GM19438 (cell line): ENCODE measurements around the gene ZNF580.

Source experiments
- ATAC-seq: cut with Tn5 transposase; IDR thresholded peaks from one replicate; pipeline ENCODE4 v1.9.1; 2021; ENCODE audit warnings: low read depth; ENCODE audit not compliant: unreplicated experiment

ZNF580 gene

DNA sequence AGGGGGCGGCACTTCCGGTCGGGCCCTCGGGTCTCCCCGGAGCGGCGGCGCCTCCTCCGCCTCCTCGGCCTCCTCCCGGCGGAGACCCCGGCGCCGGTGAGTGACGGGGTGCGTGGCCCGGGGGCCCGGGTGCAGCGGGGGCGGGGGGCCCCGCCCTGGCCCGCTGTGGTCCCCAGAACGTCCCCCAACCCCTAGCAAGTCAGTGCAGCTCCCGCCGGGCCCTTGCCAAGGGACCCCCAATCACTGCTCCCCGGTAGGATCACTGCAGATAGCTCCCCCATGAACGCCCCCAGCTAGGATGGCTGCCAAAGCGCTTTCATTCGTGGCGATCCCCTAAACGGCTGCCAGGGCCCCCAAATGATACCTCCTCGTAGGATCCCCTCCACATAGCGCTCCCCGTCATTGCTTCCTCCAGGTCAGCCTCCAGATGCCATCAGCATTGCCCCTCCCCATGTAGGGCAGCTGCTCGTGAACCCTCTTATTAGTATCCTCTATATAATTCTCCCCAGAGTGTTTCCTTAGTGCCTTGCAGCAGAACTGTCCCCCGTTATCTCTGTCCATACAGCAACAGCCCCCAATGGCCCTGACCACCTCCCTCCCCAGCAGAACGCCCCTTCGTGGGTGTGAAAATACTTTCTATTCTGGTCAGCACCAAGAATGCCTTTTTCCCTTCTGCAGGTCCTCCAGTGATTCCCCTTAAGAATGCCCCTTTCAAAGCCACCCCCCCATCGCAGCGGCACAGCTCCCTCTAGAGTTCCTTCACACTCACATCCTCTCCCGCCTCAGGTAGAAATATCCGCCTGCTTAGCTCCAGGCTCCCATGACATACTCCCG is 34.9 kb upstream of the ZNF580 start, which contains the start of gene ZNF865:
Gene ZNF865 (plus strand): TSS at position 11 of the 834 bp plus-strand sequence. CDS start 7,972 bp downstream, outside the sequence.
- no peak for ATAC-seq

DNA sequence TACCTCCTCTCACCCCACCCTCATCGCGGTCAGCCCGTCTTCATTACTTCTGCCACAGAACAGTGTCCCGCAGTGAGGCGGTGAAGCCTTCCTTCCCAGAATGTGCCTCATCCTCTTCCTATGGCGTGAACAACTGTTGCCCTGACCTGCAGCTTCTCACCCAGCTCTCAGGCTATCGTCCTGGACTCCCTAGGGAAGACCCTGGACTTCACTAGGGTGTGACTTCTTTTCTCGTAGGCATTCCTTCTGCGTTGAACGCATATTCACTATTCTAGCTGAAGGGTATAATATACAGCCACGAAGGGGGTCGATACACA is 34.4 kb upstream of the ZNF580 start:
- ATAC-seq, result no peak

DNA sequence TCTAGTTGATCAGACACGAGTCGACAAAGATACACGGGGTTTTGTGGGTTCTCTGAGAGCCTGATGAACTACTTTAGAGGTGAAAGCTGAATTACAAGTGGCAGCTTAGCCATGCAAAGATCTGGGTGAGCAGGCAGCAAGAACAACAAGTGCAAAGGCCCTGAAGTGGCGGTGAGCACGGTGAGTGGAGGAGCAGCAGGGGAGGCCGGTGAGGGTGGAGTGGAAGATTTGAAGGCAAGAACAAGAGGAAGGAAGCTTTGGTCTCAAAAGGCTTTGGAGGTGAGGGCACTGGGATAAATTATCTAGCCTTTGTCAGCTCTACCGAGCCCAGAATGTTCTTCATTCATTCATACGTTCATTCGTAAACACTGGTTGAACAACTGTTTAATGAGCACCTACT is 34.0 kb upstream of the ZNF580 start:
- no peak for ATAC-seq

DNA sequence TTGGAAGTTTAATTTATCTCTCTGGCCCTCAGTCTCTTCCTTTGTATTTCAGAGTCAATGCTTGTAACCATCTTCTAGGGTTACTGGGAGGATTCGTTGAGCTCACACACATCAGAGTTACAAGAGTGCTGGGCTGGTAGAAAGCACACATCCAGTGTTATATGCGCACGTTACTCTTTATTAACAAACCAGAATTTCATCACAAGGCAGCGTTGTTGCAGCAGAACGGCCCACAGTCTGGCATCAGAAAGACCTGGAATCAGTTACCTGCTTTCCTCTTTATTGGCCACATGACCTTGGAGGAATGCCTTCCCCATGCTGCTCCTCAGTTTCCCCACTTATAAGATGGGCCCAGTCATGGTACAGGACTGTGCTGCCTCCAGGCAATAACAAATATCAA is 31.5 kb upstream of the ZNF580 start:
- ATAC-seq, result no peak

DNA sequence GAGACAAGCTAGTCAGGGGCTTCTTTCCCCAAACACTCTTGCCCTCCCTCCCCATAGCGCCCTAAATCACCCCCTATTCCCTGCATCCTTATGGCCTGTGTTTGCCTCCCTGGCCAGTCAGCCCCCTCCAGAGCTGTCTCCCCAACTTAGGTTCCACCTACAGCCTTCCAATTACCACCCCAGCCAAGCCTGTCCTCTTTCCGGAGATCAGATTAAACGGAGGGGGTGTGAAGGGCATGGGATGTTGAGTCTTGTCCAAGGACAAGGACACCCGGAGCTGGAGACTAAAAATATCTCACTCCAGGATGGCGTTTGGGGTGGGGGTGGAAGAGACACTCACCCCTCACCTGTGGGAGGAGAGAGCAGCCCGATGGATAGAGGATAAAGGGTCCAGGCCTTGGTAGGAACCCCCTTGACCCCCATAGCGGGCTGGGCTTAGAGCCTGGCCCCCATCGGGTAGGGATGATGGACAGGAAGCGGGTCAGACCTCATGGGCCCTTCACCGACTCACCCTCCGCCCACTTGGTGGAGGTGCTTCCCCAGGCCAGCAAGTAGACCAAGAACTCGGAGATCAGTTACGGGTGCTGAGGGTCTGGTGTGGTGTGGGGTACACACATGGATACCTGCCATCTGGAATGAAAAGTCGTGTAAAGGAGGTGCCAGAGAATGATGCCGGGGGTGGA is 29.4 kb upstream of the ZNF580 start:
- no peak for ATAC-seq

DNA sequence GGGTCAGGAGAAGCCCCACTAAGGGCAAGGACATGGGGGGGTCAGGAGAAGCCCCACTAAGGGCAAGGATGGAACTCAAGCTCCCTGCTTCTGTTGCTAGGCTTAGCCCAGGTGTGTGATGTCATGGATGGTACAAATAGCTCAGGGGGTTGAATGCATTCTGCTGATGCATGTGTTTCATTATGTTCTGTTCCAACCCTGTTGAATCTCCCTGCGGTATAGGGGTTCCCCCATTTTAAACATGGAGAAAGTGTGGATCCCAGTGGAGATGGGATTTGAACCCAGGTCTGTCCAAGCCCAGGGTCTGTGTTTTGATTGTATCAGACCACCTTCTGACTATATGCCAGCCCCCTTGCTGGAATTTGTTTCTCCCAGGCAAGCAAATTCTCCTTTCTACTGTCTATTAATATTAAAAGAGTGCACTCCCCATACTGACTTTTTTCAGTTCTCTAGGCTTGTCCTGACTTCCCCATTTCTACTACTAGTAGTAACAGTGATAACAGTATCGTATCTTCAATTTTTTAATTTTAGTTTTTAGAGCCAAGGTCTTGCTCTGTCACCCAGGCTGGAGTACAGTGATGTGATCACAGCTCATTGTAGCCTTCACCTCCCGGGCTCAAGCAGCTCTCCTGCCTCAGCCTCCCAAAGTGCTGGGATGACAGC is 28.7 kb upstream of the ZNF580 start:
- no peak for ATAC-seq

DNA sequence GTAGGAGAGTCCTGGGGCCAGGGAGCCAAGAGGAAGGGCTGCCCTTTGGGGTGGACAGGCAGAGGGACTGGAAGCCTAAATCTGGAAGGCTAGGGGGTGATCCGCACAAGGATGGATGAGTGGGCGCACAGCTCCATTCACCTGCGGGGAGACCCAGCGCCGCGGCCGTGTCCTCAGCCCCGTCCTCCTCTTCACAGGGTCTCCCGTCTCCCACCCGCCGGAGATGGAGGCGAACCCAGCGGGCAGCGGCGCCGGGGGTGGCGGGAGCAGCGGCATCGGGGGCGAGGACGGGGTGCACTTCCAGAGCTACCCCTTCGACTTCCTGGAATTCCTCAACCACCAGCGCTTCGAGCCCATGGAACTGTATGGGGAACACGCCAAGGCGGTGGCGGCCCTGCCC is 27.4 kb upstream of the ZNF580 start:
- ATAC-seq, result no peak

DNA sequence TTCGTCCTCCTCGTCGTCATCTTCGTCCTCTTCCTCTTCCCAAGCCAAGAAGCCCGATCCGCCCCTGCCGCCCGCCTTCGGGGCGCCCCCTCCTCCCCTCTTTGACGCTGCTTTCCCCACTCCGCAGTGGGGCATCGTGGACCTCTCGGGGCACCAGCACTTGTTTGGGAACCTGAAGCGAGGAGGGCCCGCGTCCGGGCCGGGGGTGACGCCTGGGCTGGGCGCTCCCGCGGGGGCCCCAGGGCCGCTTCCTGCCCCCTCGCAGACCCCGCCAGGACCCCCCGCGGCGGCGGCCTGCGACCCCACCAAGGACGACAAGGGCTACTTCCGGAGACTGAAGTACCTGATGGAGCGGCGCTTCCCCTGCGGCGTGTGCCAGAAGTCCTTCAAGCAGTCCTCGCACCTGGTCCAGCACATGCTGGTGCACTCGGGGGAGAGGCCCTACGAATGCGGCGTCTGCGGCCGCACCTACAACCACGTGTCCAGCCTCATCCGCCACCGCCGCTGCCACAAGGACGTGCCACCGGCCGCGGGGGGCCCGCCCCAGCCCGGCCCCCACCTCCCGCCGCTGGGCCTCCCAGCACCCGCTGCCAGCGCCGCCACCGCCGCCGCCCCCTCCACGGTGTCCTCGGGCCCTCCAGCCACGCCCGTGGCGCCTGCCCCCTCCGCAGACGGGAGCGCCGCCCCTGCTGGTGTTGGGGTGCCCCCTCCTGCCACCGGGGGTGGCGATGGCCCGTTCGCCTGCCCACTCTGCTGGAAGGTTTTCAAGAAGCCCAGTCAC is 26.7 kb upstream of the ZNF580 start:
- no peak for ATAC-seq

DNA sequence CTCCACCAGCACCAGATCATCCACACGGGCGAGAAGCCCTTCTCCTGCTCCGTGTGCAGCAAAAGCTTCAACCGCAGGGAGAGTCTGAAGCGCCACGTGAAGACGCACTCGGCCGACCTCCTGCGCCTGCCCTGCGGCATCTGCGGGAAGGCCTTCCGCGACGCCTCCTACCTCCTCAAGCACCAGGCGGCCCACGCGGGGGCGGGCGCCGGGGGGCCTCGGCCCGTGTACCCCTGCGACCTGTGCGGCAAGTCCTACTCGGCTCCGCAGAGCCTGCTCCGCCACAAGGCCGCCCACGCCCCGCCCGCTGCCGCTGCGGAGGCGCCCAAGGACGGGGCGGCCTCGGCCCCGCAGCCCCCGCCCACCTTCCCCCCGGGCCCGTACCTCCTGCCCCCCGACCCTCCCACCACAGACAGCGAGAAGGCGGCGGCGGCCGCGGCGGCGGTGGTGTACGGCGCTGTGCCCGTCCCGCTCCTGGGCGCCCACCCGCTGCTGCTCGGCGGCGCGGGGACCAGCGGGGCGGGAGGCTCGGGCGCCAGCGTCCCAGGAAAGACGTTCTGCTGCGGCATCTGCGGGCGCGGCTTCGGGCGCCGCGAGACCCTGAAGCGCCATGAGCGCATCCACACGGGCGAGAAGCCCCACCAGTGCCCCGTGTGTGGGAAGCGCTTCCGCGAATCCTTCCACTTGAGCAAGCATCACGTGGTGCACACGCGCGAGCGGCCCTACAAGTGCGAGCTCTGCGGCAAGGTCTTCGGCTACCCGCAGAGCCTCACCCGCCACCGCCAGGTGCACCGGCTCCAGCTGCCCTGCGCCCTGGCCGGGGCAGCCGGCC is 25.9 kb upstream of the ZNF580 start:
- ATAC-seq, result no peak

DNA sequence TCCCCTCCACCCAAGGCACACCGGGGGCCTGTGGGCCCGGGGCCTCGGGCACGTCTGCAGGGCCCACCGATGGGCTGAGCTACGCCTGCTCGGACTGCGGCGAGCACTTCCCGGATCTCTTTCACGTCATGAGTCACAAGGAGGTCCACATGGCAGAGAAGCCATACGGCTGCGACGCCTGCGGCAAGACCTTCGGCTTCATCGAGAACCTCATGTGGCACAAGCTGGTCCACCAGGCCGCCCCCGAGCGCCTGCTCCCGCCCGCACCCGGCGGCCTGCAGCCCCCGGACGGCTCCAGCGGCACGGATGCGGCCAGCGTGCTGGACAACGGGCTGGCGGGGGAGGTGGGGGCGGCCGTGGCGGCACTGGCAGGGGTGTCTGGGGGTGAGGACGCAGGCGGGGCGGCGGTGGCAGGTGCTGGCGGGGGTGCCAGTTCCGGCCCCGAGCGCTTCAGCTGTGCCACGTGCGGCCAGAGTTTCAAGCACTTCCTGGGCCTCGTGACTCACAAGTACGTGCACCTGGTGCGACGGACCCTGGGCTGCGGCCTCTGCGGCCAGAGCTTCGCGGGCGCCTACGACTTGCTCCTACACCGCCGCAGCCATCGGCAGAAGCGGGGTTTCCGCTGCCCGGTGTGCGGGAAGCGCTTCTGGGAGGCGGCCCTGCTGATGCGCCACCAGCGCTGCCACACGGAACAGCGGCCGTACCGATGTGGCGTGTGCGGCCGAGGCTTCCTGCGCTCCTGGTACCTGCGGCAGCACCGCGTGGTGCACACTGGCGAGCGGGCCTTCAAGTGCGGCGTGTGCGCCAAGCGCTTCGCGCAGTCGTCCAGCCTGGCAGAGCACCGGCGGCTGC is 25.0 kb upstream of the ZNF580 start:
- no peak for ATAC-seq

DNA sequence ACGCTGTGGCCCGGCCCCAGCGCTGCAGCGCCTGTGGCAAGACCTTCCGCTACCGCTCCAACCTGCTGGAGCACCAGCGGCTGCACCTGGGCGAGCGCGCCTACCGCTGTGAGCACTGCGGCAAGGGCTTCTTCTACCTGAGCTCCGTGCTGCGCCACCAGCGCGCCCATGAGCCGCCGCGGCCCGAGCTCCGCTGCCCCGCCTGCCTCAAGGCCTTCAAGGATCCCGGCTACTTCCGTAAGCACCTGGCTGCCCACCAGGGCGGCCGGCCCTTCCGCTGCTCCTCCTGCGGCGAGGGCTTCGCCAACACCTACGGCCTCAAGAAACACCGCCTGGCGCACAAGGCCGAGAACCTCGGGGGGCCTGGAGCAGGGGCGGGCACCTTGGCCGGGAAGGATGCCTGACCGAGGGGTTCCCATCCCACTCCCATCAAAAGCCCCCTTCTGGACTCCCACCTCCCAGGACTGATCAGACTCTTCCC is 24.4 kb upstream of the ZNF580 start:
- no peak for ATAC-seq

DNA sequence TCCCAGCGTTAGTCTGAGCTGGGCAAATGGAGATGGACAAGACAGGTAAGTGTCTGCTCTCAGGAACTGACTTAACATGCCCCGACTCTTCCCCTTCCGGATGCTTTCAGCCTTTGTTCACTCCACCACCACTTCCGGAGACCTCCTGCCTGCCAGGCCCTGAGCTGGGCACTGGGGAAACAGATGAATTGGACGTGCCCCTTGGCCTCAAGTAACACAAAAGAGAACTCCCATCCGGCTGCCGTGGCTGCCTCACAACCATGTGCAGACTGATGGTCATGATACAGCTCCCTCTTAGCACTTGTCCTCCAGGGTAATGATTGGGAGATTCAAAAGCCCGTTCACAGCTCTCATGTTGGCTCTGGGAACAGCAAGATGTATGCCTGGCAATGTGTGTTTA is 23.4 kb upstream of the ZNF580 start:
- ATAC-seq, result no peak

DNA sequence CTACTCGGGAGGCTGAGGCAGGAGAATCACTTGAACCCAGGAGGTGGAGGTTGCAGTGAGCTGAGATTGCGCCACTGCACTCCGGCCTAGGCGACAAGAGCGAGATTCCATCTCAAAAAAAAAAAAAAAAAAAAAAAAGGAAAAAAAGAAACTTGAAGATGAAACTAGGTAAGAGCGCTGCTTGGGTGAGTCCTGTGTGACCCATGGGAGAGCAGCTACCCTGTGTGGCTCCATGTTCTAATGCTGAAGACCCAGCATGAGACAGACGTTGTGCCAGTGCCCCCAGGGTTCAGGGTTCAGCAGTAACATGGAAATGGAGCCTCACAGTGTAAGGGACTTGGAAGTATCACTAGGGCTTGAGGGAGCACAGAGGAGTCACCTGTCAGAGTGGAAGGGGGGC is 22.4 kb upstream of the ZNF580 start:
- ATAC-seq, result no peak

DNA sequence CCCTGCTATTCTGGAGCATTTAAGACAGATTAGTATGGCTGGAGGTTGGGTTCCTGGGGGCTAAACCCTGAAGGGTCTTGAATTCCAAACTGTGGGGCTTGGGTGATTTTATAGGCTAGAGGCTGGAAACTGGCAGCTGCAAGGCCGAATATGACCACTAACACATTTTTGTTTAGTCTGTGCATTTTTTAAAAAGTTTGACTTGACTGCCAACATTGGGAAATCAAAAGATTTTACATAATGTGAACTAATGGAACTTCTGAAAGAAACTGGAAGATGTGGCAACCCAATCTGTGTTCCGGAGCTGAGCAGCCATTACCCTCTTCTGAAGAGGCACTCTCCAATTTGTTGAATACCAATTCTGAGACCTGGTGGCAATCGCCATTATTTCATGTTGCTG is 21.5 kb upstream of the ZNF580 start:
- no peak for ATAC-seq

DNA sequence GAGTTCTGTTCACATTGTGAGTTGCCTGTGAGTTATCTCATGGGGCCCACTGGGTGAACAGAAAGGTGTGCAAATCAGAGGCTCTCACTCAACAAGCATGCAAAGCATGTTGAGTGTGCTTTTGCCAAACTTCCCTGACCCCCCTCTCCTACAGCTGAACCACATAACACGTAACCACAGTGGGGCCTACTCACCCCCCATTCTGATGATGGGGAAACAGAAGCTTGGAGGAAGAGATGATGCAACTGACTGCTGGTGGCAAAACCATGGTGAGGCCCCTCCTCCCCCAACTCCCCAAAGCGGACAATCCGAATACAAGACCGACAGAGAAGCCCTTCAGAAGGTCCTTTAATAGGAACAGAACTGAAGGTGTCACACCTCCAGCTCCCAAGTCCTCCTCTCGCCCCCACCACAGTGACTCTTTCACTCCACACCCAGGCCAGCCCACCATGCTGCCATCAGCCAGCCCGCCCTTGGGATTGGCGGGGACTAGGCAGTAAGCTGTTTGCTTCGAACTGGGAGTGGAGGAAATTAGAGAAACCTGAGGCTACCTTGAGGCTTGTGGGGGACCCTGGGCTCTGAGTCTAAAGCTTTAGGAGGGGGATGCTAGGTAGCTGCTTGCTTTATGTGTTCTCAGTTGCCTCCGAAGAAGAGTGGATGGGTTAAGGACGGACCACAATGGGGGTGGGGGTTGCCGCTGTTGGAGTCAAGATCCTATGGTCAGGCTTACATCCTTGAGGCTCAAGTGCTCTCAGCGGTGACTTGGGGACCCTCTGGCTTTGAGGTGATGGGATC is 20.2 kb upstream of the ZNF580 start:
- no peak for ATAC-seq

DNA sequence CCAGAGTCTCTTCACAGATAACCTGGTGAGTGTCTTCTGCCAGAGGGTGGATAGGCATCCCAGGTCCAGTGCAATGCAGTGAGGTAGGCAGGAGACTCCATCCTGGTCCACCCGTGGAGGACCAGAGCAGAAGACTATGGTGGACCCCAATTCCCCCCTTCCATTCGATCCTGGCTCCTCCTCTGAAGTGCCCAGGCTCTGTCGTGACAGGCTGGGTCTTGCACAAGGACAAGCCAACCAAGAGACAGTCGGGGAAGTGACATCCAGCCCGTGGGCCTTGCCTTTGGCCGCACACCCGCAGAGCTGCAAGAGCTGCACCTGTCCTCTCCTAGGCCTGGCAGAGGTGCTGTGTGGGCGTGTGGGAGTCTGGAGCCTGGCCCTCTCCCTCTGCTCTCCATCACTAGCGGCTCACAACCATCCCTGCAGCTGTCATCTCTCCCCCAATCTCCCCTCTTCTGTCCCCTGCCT is 19.6 kb upstream of the ZNF580 start:
- ATAC-seq, result no peak

DNA sequence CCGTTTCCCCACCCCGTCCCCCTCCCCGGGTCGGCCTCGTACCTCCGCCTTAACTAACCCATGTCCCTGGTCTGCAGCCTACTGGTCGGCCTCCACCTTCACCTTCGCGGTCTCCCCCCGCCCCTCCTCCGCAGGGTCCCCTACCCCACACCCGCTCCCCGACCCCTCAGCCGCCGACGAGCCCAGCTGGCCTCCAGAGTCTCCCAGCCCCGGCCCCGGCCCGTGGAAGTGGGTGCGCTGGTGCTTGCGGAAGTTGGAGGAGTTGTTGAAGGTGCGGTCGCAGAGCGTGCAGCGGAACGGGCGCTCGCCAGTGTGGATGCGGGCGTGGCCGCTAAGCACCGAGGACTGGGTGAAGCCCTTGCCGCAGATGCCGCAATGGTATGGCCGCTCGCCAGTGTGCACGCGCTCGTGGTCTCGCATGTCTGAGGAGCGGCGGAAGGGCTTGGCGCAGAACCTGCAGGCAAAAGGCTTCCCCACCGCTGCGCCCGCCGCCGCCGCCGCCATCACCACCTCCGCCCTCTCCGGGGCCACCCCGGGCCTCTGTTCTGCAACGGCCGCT is 19.1 kb upstream of the ZNF580 start:
- ATAC-seq, result no peak
